Endometrium (tissue), 2 donors: ENCODE results near the gene PRSS35.
"Not testable (repeated sequence)": the region's sequence is repeated elsewhere in the genome, so short reads cannot be mapped to it uniquely, and the experiment has no call there.

Experiments used
- FAIRE-seq: peaks from 2 replicates; lab custom pipeline; 2012; peaks lifted over from hg19 to GRCh38; lab: Jason Lieb, UNC
- donor health status: control.
- donor health status: control.

Gene PRSS35

DNA sequence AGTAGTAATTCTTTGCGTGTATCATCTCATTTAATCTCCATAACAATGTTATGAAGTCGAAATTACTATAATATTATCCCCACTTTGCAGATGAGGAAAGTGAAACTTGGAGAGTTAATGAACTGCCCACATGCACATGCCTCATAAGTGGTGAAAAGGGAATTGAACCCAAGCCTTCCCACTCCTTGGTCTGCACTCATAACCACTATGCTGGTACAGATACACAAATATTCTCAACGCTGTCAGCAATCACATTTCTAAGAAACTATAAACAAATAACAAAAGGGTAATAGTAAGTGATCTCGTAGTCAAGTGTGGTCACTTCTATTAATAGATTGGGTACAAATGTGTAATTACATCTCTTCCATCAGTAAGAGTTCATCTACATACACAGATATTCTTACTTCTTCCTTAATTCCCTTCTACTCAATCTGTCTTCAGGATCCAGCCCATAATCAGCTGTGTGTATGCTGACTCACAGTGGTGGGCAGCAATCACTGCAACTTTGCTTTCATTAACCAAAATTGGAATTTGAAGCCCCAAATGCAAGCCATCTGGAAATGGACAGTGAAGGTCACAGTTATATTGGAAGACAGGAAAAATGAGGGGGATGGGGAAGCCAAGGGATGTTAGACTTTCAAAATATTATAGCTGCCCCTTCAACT is 6.6 kb downstream of the PRSS35 start:
- FAIRE-seq, result no peak

DNA sequence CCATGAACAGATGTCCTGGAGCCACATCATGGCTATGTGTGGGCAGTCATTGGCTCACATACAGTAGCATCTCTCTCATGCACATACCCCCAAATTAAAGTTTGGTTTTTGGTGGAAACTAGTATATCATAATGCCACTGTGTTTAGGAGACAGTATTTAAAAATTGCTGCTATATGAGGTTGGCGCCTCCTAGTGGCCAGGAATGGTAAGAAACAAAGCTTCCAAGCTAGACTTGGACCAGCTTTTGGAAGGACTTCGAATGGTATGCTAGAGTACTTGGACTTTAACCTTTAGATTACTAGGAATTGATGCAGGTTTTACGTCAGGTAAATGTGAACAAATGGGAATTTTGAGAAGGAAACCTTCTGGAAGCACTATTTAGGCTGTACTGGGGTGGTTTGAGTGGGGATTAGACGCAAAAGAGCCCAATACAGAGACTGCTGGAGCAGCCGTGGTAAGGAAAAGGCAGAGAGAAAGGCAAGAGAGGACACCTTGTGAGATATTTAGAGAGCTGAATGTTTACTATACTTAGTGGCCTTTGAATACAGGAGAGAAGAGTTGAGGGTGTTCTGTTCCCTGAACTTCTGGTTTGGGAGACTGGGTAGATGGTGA is 23.8 kb downstream of the PRSS35 start:
- FAIRE-seq, result no peak

DNA sequence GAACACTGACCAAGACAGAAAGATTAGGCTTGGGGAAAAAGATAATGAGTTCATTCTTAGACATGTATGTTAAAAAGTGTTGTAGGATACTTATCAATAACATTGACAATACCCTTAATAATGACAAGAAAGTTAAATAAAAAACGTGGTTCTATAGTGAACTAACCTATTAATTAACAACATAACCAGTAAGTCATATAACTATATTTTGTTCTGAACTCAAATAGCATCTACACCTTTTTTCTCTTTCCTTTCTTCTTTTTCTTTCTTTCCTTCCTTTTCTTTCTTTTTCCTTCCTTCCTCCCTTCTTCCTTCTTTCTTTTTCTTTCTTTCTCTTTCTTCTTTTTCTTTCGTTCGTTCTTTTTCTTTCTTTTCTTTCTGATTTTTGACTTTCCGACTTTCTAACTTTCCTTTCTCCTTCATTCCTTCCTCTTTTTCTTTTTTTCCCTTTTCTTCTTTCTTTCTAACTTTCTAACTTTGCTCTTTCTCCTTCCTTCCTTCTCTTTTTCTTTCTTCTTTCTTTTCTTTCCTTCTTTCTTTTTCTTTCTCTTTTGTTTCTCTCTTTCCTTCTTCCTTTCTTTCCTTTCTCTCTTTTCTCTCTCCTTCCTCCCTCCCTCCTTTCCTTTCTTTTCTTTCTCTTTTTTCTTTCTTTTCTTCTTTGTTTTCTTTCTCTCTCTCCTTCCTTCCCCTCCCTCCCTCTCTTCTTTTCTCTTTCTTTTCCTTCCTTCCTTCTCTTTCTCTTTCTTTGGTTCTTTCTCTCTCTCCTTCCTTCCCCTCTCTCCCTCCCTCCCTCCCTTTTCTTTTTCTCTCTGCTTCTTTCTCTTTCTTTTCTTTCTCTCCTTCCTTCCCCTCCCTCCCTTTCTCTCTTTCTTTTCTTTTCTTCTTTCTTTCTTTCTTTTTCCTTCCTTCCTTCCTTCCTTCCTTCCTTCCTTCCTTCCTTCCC is 24.6 kb downstream of the PRSS35 start:
- FAIRE-seq, result no peak

DNA sequence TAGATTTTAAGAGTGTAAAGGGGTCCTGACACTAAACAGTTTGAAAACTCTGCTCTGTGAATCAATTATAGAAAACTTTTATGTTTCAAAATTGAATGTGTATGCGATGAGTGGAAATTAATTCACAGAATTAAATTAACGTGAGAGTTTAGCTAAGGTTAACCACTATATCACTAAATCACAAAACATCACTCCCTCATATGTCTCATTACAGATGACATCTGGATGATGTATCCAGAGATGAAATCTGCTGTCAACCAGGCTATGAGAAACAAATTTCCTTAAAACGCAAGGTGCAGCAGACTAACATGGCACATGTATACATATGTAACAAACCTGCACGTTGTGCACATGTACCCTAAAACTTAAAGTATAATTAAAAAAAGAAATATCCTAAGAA is 27.3 kb downstream of the PRSS35 start:
- no peak for FAIRE-seq

DNA sequence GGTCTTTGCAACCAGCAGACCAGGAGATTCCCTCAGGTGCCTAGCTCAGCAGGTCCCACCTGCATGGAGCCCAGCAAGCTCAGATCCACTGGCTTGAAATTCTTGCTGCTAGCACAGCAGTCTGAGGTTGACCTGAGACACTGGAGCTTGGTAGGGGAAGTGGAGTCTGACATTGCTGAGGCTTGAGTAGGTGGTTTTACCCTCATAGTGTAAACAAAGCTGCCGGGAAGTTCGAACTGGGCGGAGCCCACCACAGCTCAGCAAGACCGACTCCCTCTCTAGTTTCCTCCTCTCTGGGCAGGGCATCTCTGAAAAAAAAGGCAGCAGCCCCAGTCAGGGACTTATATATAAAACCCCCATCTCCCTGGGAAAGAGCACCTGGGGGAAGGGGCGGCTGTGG is 34.3 kb downstream of the PRSS35 start:
- no peak for FAIRE-seq

DNA sequence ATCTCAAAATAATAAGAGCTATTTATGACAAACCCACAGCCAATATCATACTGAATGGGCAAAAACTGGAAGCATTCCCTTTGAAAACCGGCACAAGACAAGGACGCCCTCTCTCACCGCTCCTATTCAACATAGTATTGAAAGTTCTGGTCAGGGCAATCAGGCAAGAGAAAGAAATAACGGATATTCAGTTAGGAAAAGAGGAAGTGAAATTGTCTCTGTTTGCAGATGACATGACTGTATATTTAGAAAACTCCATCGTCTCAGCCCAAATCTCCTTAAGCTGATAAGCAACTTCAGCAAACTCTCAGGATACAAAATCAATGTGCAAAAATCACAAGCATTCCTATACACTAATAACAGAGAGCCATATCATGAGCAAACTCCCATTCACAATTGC is 38.1 kb downstream of the PRSS35 start:
- not testable (repeated sequence) for FAIRE-seq

DNA sequence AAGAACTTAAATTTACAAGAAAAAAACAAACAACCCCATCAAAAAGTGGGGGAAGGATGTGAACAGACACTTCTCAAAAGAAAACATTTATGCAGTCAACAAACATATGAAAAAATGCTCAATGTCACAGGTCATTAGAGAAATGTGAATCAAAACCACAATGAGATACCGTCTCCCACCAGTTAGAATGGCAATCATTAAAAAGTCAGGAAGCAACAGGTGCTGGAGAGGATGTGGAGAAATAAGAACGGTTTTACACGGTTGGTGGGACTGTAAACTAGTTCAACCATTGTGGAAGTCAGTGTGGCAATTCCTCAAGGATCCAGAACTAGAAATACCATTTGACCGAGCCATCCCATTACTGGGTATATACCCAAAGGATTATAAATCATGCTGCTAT is 39.4 kb downstream of the PRSS35 start:
- FAIRE-seq, result not testable (repeated sequence)

DNA sequence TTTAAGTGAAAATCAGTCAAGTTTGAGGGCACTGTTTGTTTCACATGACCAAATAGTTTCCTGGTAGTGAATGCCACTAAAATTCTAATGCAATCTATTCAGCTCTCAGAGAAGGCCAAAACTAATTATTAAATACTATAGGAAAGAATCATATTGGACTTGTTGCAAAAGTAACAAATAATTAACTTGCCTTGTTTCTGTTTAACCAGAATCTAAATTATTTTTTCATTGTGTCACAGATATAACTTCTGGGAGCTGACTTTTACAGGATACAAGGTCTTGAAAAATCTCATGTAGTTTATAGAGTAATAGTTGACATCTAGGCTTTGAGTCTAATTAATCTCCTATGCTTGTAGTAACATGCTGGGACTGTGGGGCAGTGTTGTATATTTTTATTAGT is 44.5 kb downstream of the PRSS35 start:
- FAIRE-seq, result no peak

DNA sequence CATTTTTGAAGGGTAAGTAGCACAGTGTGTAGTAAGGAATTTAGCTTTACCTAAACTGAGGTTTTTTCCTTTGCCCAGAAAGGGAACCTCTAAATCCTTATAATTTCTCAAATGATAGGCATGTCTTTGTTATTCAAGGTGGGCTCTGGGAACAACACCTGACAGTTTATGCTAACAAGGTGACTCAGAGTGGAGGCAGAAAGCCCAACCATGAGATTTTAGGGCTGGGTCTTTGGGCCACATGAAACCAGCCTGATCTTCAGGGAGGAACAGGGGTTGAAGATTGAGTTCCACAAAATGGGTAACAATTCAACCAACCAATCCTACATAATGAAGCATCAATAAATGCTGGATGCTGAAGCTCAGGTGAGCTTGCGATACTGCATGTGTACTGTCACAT is 46.6 kb downstream of the PRSS35 start:
- FAIRE-seq, result no peak

DNA sequence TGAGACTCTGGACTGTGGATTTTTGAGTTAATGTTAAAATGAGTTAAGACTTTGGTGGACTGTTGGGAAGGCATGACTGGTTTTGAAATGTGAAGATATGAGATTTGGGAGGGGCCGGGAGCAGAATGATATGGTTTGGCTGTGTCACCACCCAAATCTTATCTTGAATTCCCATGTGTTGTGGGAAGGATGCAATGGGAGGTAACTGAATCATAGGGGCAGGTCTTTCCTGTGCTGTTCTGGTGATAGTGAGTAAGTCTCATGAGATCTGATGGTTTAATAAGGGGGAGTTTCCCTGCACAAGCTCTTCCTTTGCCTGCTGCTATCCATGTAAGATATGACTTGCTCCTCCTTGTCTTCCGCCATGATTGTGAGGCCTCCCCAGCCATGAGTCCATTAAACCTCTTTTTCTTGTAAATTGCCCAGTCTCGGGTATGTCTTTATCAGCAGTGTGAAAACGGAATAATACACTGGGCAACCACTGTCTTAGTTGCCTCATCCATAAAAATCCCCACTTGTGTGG is 59.4 kb downstream of the PRSS35 start:
- FAIRE-seq, result not testable (repeated sequence)

DNA sequence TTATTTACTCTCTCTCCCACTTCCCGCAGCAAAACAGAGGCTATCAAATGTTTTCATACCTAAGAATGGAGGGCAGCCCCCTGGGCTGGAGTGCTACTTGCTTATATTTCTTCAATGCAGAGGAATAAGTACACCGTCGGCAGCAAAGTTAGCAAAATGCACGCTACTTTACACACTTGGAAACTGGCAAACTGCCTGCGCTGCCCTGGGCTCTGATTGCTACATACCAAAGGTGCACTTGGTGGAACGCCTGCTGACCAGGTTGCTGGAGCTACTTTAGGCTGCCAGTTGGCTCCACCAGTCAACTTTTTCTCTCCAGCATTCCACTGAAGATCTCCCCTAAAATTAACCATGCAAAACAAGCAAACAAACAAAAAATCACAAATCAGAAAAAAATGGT is 62.4 kb downstream of the PRSS35 start:
- no peak for FAIRE-seq
